Gastroesophageal sphincter (tissue), 4 donors: Measurements from ENCODE around the gene LRP4. TPM values are rescaled to one million over a fixed set of nuclear protein-coding genes. Genes with fewer than 3 reads are reported as not detected.

ENCODE experiments used
- ATAC-seq: fragments of 150-250 bp; one replicate; pipeline ENCODE4 v1.9.1; 2016; ENCODE audit warnings: mild to moderate bottlenecking, moderate library complexity
- H3K27ac ChIP-seq, 4 donors: fragments of 200-600 bp; sonication (generic) in 3 of 4; 1 replicate in 3 of 4; 2 replicates in 1 of 4; pipeline ENCODE4 v1.5.1; 2016 to 2019
- H3K27me3 ChIP-seq: fragments of 200-600 bp; sonication (generic); one replicate; pipeline ENCODE4 v1.5.1; 2019
- H3K36me3 ChIP-seq, 2 donors: fragments of 200-600 bp; sonication (generic); one replicate each; pipeline ENCODE4 v1.5.1; 2019; ENCODE audit warnings: control low read depth in 1 of 2
- H3K4me1 ChIP-seq, 3 donors: fragments of 200-600 bp; sonication (generic); 1 replicate in 2 of 3; 2 replicates in 1 of 3; pipeline ENCODE4 v1.5.1; 2016 to 2019; ENCODE audit warnings: control low read depth in 2 of 3
- H3K4me3 ChIP-seq, 2 donors: fragments of 200-600 bp; sonication (generic); one replicate each; pipeline ENCODE4 v1.5.1; 2019; ENCODE audit warnings: mild to moderate bottlenecking in 1 of 2, moderate library complexity in 1 of 2
- H3K9me3 ChIP-seq, 3 donors: fragments of 200-600 bp; sonication (generic); one replicate each; pipeline ENCODE4 v1.5.1; 2017 to 2019; ENCODE audit warnings: control low read depth in 2 of 3
- EP300 ChIP-seq: sonication (generic); formaldehyde crosslinking; IDR thresholded peaks from one replicate; pipeline ENCODE4 v1.6.1; 2017; ENCODE audit warnings: antibody characterized with exemption, mild to moderate bottlenecking
- POLR2A ChIP-seq, 2 donors: fragments of 450-650 bp; IDR thresholded peaks; one replicate each; pipeline ENCODE4 v1.6.1; 2017; ENCODE audit warnings: antibody characterized with exemption in 2 of 2, mild to moderate bottlenecking in 2 of 2, moderate library complexity in 1 of 2
- POLR2AphosphoS5 ChIP-seq: sonication (generic); formaldehyde crosslinking; IDR thresholded peaks from one replicate; pipeline ENCODE4 v1.6.1; 2017; ENCODE audit warnings: antibody characterized with exemption
- WGBS, 2 donors: methylation state at CpG; one replicate each; pipeline ENCODE4 v1.1.5; 2018; ENCODE audit warnings: low coverage in 1 of 2; 5-methylcytosine and 5-hydroxymethylcytosine counted together
- total RNA-seq, 4 donors: library from RNA; depleted of rRNA; stranded (reverse); fragments of >200 nt; gene quantifications; one replicate each; pipeline ENCODE4 v1.1.0, GENCODE V29; 2016
- TF ChIP-seq, protein P1 (sequence below), 4 experiments: fragments of 200-600 bp in 2 of 4; fragments of 450-650 bp in 2 of 4; sonication (generic) in 1 of 4; IDR thresholded peaks; one replicate each; pipeline ENCODE4 v1.5.1; 2017 to 2019; ENCODE audit warnings: antibody characterized with exemption in 4 of 4, mild to moderate bottlenecking in 2 of 4, moderate library complexity in 2 of 4

Gene LRP4
- total RNA-seq, 4 donors from 2014 or later, result 2.6 to 9.8 (median 6.7) TPM

DNA sequence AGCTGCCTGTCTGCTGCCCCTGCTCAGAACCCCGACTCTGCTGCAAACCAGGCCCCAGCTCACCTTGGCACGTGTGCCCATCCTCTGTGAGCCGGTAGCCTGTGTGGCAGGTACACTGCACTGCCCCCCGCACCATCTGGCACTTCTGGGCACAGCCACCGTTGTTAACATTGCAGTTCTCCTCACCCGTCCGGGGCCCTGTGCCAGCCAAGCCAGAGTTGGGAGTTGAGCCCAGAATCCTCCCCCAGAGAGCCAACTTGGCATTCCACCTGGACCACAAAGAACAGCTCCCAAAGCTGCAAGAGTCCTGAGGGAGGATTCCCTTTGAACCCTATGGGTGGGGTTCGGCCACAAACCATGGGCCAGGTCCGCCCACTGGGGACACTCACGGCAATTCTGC lies 22.5 kb downstream of the LRP4 start:
- WGBS, 2 donors, result no CpG with 5 or more reads among the region's 10 CpGs
- Histone ChIP-seq H3K27me3 (no peaks in the 10 kb centered on the region), H3K4me1 (peaks cover 0 to 8% (median 0%) of the 10 kb centered on the region in 3 donors), H3K4me3 (no peak overlapping the region), H3K36me3 (peaks cover 0 to 30% of the 10 kb centered on the region in 2 donors), H3K9me3 (no peaks in the 10 kb centered on the region), H3K27ac (no peak overlapping the region)
- TF ChIP-seq, protein P1, sequence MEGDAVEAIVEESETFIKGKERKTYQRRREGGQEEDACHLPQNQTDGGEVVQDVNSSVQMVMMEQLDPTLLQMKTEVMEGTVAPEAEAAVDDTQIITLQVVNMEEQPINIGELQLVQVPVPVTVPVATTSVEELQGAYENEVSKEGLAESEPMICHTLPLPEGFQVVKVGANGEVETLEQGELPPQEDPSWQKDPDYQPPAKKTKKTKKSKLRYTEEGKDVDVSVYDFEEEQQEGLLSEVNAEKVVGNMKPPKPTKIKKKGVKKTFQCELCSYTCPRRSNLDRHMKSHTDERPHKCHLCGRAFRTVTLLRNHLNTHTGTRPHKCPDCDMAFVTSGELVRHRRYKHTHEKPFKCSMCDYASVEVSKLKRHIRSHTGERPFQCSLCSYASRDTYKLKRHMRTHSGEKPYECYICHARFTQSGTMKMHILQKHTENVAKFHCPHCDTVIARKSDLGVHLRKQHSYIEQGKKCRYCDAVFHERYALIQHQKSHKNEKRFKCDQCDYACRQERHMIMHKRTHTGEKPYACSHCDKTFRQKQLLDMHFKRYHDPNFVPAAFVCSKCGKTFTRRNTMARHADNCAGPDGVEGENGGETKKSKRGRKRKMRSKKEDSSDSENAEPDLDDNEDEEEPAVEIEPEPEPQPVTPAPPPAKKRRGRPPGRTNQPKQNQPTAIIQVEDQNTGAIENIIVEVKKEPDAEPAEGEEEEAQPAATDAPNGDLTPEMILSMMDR (IDR thresholded peaks at IDR 0.05), result no peak
- TF ChIP-seq POLR2A (IDR thresholded peaks at IDR 0.05) (no peak), POLR2AphosphoS5 (no peak), EP300 (no peak)
- ATAC-seq, result no peak

DNA sequence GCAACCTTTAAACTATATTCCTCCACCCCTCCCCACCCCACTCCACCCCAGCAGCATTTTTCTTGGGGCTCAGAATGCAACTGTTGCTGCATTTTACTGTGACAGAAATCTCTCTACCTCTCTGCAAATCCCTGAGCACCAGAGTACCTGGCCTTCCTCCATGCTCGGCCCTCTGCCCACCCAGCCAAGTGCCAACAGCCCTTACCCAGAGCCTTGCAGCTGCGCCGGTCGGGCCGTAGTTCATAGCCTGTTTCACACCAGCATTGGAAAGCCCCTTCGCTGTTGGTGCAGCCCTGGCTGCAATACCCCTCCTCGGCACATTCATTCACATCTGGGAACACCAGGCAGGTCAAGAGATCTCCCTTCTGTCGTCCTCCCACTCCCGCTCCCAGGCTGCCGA lies 23.4 kb downstream of the LRP4 start:
- TF ChIP-seq POLR2AphosphoS5 (no peak), EP300 (no peak), POLR2A (IDR thresholded peaks at IDR 0.05) (no peak)
- TF ChIP-seq, protein P1 (IDR thresholded peaks at IDR 0.05), result no peak

DNA sequence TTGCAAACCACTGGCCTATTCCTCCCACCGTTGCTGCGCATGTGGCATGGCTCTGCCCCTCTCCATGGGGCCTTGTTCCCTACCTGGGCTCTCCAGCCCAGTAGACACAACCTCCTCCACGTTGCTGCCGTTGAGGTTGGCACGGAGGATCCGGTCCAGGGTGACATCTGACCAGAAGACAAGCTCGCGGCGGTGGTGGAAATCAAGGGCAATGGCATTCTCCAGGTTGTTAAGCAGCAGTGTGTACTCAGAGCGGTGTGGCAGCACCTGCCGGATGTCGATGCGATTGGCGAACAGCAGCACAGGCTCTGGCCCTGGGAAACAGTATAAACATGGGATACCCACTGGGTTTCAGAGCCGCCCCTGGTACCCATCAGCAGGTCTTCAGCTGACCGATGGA lies 23.8 kb downstream of the LRP4 start:
- 98 to 100% methylated on average over 6 to 9 of the region's 16 CpGs for WGBS, 2 donors
- ATAC-seq, result no peak
- no peaks in the 10 kb centered on the region for H3K9me3 ChIP-seq
- H3K4me1 ChIP-seq, result peaks cover 0 to 8% (median 0%) of the 10 kb centered on the region in 3 donors
- TF ChIP-seq EP300 (no peak), POLR2A (IDR thresholded peaks at IDR 0.05) (no peak), POLR2AphosphoS5 (no peak)
- TF ChIP-seq, protein P1 (IDR thresholded peaks at IDR 0.05), result no peak
- H3K4me3 ChIP-seq, result no peak overlapping the region
- no peaks in the 10 kb centered on the region for H3K27me3 ChIP-seq
- peaks cover 0 to 22% of the 10 kb centered on the region in 2 donors for H3K36me3 ChIP-seq
- H3K27ac ChIP-seq, result no peak overlapping the region

More for the DNA sequence above, 23.4 kb downstream of the LRP4 start:
- Histone ChIP-seq H3K9me3 (no peaks in the 10 kb centered on the region), H3K27ac (no peak overlapping the region), H3K27me3 (no peaks in the 10 kb centered on the region), H3K4me3 (no peak overlapping the region), H3K36me3 (peaks cover 0 to 26% of the 10 kb centered on the region in 2 donors), H3K4me1 (peaks cover 0 to 8% (median 0%) of the 10 kb centered on the region in 3 donors)
- 93% methylated on average over 9 of the region's 10 CpGs; no CpG with 5 or more reads in 1 of the 2 donors for WGBS, 2 donors
- no peak for ATAC-seq

DNA sequence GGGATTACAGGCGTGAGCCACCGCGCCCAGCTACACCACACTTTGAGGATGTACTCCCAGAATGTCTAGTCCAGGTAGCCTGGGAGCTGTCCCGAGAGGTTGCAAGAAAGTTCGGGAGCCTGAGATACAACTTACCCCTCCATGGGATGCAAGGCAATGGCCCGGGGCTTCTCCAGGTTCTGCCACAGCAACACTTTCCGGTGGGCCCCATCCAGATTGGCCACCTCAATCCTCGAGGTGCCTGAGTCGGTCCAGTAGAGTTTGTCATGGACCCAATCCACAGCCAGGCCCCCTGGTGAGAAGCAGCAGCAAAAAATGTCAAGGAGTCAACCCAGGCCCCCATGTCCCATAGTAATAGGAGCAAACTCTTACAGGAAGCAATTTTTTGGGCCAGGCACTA lies 25.5 kb downstream of the LRP4 start:
- H3K4me3 ChIP-seq, result no peak overlapping the region

DNA sequence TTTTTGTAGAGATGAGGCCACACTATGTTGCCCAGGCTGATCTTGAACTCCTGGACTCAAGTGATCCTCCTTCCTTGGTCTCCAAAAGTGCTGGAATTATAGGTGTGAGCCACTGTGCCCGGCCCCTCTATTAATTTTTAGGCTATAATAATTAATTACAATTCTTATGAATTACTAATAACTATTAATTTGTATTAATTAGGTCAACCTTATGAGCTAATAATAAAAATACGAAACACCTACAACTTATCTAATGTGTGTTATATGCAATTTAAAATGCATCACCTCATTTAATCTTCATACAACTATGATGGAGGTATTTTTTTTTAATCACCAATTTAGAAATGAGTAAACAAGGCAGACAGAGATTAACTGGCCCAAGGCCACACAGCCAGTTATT lies 26.2 kb downstream of the LRP4 start:
- Histone ChIP-seq H3K36me3 (peaks cover 0 to 8% of the 10 kb centered on the region in 2 donors), H3K4me1 (peaks cover 0 to 8% (median 0%) of the 10 kb centered on the region in 3 donors), H3K27ac (no peak overlapping the region), H3K27me3 (no peaks in the 10 kb centered on the region), H3K9me3 (no peaks in the 10 kb centered on the region), H3K4me3 (no peak overlapping the region)
- TF ChIP-seq POLR2A (IDR thresholded peaks at IDR 0.05) (no peak), EP300 (no peak), POLR2AphosphoS5 (no peak)
- TF ChIP-seq, protein P1 (IDR thresholded peaks at IDR 0.05), result no peak
- WGBS, 2 donors, result 82 to 96% methylated on average over 2 of the region's 2 CpGs
- ATAC-seq, result no peak

More for the DNA sequence above, 25.5 kb downstream of the LRP4 start:
- WGBS, 2 donors, result no CpG with 5 or more reads among the region's 9 CpGs
- no peaks in the 10 kb centered on the region for H3K27me3 ChIP-seq
- no peak for ATAC-seq
- no peaks in the 10 kb centered on the region for H3K9me3 ChIP-seq
- TF ChIP-seq POLR2A (IDR thresholded peaks at IDR 0.05) (no peak), POLR2AphosphoS5 (no peak), EP300 (no peak)
- TF ChIP-seq, protein P1 (IDR thresholded peaks at IDR 0.05), result no peak
- peaks cover 0 to 8% (median 0%) of the 10 kb centered on the region in 3 donors for H3K4me1 ChIP-seq
- H3K36me3 ChIP-seq, result peaks cover 0 to 6% of the 10 kb centered on the region in 2 donors
- H3K27ac ChIP-seq, result no peak overlapping the region
